ENCODE data around the gene SPATA24.

DNA sequence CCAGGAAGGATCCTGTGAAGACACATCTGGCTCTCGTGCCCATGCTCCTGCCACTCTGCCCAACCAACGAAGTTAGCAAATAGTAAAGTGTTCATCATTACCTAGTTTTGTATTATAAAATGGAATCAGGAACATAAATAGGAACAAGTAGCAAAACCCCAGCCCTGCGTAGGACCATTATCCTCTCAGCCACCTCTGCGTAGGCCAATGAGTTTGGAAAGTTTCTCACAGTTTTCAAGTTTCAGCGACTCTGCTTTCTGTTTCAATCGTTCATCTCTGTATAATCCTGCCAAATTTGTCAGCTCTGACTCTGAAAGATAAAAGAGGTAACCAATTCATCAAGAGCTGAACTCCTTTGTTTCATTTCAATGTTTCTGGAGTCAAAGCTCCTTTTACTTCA, 10.1 kb upstream of the SPATA24 start:
- TF ChIP-seq, protein P1, sequence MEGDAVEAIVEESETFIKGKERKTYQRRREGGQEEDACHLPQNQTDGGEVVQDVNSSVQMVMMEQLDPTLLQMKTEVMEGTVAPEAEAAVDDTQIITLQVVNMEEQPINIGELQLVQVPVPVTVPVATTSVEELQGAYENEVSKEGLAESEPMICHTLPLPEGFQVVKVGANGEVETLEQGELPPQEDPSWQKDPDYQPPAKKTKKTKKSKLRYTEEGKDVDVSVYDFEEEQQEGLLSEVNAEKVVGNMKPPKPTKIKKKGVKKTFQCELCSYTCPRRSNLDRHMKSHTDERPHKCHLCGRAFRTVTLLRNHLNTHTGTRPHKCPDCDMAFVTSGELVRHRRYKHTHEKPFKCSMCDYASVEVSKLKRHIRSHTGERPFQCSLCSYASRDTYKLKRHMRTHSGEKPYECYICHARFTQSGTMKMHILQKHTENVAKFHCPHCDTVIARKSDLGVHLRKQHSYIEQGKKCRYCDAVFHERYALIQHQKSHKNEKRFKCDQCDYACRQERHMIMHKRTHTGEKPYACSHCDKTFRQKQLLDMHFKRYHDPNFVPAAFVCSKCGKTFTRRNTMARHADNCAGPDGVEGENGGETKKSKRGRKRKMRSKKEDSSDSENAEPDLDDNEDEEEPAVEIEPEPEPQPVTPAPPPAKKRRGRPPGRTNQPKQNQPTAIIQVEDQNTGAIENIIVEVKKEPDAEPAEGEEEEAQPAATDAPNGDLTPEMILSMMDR (IDR thresholded peaks at IDR 0.05): no peak
- TF ChIP-seq POLR2AphosphoS5 (IDR thresholded peaks at IDR 0.05) (no peak), EP300 (IDR thresholded peaks at IDR 0.05) (no peak)

Measured in stomach (tissue), 4 donors.